C4-2B (cell line): ENCODE data around the gene RRP8.

Experiments used
- ZFX ChIP-seq: fragments of 450-650 bp; IDR thresholded peaks from 2 replicates; pipeline ENCODE4 v1.6.1; 2017
- TF ChIP-seq, protein P1 (sequence below): fragments of 450-650 bp; conservative IDR thresholded peaks from 2 replicates; pipeline ENCODE4 v1.5.1; 2017; ENCODE audit warnings: mild to moderate bottlenecking

DNA sequence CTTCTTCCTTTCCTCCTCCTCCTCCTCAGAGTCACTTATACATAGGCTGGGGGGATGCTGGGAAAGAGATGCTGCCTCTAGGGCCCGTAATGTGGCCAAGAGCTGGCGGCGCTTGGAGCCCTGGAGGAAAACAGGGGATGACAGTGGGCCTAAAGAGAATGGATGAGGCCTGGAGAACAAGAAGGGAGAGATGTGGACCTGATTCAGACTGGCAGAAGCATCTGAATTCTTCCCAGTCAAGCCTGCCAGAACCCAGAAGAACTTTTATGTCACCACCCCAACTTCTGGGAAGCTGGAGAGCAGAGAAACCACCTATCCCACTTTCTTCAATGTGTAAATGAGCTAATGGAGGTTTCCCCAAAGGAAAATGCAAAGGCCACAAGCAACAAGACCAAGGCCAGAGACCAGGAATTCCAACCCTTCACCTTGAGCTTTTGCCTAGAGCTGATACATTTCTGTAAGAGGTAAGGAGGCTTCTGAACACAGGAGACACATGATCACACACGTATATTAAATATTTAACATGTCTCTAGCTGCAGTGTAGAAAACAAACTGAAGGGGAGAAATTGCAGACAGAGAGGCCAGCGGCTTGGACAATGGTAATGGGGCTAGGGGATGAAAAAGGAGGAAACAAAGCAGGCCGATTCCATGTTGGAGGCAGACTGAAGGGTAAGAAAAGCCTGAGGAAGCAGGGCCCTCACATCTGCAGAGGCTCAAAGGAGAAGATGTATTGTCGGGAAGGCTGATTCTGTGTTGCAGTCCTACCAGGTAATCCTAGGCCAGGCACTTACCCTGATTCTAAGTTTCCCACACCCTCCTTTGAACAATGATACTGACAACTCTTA is 1.1 kb downstream of the RRP8 start:
- TF ChIP-seq, protein P1, sequence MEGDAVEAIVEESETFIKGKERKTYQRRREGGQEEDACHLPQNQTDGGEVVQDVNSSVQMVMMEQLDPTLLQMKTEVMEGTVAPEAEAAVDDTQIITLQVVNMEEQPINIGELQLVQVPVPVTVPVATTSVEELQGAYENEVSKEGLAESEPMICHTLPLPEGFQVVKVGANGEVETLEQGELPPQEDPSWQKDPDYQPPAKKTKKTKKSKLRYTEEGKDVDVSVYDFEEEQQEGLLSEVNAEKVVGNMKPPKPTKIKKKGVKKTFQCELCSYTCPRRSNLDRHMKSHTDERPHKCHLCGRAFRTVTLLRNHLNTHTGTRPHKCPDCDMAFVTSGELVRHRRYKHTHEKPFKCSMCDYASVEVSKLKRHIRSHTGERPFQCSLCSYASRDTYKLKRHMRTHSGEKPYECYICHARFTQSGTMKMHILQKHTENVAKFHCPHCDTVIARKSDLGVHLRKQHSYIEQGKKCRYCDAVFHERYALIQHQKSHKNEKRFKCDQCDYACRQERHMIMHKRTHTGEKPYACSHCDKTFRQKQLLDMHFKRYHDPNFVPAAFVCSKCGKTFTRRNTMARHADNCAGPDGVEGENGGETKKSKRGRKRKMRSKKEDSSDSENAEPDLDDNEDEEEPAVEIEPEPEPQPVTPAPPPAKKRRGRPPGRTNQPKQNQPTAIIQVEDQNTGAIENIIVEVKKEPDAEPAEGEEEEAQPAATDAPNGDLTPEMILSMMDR: no peak
- TF ChIP-seq ZFX: no peak
